ENCODE results near the gene SLC4A2.

The SLC4A2 gene

DNA sequence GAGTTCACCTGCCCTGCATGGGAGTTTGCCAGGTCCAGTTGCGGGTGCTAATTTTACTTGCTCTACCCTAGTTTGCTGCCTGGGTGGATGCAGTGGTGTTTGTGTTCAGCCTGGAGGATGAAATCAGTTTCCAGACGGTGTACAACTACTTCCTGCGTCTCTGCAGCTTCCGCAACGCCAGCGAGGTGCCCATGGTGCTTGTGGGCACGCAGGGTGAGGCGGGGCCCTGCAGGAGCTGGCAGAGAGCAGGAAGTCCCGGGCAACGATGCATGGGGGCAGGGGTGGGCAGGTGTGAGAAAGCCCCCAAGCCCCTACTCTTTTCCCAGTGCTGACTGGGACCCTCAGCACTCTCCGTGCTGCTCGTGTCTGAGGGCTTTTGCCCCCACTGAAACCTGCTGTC lies 58.2 kb downstream of the SLC4A2 start:
- DNase-seq = peak; percentile 28

DNA sequence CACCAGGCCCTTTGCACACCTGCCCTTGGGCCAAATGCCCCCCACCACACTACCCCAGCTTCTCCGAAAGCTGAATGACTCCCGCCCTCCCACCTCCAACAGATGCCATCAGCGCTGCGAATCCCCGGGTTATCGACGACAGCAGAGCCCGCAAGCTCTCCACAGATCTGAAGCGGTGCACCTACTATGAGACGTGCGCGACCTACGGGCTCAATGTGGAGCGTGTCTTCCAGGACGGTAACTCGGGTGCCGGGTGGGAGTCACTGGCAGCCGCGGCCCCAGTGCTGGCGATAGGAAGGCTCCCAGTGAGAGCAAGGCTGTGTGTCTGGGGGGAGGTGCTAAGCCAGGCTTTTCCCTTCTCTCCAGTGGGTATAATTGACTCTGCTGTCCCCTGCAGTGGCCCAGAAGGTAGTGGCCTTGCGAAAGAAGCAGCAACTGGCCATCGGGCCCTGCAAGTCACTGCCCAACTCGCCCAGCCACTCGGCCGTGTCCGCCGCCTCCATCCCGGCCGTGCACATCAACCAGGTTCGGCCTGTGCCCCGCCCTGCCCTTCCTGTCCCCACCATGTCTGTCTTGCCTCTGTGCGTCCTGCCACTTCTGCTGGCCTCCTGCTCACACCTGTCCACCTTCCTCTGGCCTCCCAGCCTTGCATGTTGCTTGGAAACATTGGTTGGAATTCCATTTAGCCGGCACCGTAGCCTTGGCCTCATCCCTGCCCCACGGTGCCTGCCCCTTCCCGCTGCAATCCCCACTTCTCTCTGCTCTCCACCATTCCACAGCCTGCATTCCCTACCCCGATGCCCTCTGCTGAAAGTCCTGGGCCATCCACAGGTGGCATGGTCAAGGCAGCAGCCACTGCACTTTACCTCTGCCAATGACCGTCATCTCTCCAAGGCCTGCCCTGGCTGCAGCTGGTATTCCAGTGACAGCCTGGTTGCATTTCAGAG lies 59.0 kb downstream of the SLC4A2 start:
- no peak for DNase-seq

DNA sequence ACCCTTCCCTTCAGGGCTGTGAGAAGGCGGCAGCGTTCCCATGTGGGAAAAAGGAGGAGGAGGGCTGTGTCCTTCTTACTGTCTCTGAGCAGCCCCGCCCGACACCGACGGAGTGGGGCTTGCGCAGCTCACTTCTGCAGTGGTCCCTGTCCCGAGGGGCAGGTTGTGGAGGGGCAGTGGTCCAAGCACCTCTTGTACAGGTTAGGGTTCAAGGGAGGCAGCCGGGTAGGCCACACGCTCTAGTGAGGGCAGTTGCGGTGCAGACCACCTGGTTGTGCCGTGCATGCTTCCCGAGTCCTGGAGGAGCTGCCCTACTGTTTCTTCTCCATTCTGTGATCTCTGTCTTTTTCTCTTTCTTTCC lies 59.6 kb downstream of the SLC4A2 start:
- no peak for DNase-seq

DNA sequence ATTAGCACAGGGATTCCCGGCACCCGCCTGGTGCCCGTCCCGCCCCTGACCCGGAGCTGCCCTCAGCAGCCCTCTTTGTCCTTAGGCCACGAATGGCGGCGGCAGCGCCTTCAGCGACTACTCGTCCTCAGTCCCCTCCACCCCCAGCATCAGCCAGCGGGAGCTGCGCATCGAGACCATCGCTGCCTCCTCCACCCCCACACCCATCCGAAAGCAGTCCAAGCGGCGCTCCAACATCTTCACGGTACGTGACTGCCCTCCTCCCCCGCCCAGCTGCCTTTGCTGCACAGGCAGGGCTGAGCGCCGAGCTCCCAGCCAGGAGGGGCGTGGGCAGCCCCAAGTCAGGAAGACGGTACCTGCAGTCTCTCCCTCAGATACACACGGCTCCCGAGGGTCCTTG lies 60.5 kb downstream of the SLC4A2 start:
- no peak for DNase-seq

DNA sequence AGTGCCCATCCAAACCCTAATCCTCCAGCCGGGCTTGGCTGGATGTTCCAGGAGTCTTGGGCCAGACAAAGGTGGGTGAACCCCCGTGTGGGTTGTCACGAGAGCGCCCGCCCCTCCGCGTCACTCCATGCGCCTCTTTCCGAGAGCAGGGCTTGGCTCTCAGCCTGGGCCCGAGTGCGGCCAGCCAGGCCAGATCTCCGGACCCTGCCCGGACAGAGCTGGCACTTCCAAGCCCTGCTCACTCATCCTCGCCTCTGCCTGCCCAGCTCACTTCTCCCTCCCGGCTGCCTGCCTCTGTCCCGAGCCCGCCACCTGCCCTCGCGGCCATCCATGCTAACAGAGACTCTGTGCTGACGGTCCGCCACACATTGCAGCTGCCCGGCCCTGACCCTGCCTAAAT lies 61.5 kb downstream of the SLC4A2 start:
- no peak for DNase-seq

DNA sequence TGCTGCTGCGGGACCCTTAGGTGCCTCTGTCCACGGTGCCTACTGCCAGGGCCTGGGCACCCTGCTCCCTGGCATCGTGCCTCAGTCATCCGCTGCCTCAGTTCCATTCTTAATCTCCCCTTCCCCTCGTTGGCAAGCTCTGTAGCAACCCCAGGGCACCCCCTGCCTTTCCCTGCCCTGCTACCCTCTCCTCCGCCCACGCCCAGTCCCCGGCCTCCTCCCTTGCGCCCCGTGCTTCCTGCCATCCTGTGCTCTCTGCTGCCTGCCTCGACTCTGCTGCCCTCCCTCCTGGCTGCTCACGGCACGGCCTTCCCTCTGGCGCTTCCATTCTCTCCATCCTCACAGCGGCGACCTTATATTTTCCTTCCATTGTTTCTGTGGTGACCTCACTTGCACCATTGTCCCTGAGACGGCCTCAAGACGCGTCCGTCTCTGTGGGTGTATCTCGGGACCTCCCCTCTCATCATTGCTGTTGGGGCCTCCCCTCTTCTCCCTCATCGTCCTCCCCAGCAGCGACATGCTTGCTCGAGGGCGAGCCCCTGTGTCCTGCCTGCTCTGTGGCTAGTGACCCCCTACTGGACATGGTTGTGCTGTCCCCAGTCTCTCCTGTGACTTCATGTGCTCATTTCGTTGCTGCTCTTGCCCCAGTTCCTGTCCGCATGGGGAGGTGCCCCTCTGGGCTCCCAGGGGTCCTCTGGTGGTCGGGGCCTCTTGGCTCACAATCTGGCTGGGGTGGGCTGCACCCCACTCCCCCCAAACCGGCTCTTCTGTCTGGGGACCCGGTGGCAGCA lies 62.2 kb downstream of the SLC4A2 start:
- DNase-seq = no peak

DNA sequence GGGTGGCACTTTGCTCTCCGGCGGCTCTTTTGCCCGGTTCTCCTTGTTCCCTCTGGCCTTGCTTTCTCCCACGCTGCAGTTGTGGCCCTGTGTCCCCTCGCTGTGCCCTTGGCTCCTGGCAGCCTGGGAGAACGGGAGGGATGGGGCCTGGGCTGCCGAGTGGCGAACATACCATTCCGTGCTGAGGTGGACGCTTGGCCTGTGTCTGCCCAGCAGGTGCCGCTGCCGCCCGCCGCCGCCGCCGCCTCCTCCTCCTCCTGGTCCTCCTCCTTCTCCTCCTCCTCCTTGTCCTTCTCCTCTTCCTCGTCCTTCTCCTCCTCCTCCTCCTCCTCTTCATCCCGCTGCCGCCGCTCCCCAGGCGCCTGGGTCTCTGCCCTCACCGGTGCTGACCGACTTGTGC lies 62.9 kb downstream of the SLC4A2 start:
- no peak for DNase-seq

DNA sequence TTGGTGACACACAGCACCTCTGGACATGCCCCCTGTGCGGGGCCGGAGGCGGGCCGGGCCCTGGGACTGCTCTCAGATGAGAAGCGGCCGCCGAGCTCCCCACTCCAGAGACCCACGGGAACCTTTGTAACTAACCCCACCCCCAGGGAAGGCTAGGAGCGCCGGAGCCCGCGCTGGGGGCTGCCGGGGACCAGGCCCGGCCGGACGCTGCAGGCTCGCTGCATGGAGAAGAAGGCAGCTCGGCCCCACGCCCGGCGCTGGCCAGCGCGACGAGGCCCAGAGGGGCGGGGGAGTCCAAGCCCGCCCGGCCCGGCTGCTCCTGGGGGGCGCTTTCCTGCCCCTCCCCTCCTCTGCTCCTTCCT lies 63.4 kb downstream of the SLC4A2 start:
- no peak for DNase-seq

DNA sequence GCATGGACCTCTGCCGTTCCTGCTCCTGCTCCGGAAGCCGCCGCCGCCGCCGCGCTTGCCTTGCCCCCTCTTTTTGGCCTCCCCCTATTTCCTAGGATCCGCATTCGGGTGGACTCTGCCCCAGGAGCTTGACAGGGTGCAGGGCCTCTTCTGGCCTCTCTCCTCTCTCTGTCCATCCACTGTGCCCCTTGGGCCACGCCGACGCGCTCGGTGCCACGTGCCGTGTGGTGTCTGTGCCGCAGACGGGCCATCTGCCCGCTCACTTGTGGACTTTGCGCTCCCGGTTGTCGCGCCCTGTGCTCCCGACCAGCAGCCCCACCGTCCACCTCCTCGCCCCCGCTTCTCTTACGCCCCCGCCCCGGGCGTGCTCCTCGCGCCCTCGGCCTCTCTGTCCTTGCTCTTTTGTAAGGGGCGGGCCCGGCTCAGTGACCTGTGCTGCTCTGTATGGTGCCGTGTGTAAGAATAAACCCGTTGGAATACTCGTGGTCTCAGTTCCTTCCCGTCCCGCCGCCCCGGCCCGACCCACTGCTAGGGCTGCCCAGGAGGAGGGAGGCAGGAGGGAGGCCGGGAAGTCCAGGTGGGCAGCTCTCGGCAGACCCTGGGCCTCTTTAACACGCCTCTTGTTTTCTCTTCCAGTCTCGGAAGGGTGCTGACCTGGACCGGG lies 63.9 kb downstream of the SLC4A2 start:
- no peak for DNase-seq

DNA sequence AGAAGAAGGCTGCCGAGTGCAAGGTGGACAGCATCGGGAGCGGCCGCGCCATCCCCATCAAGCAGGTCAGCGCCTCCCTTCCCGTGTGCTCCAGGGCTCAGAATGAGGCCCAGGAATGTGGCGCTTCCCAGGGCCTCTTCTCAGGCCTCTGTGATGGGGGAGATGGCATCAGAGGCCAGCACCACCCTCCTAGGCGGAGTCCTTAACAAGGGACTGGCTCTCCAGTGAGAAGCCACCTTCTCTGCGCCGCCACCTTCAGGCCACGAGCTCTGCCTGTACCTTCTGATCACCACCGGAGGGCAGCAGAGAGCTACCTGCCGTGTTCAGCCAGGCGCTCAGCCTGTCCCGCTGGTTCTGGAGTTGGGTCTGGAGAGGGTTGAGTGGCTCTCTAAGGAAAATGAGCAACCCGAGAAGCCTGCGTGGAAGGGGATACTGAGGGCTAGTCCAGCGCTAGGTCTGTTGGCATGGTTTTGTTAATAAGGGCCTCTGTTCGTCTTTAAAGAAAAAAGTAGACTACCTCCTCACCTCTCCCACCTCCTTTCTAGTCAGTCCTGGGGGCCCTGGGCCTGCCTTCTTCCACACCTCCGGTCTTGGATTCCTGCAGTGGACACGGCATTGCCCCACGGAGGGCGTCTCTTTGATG lies 64.6 kb downstream of the SLC4A2 start:
- DNase-seq = peak; percentile 81

DNA sequence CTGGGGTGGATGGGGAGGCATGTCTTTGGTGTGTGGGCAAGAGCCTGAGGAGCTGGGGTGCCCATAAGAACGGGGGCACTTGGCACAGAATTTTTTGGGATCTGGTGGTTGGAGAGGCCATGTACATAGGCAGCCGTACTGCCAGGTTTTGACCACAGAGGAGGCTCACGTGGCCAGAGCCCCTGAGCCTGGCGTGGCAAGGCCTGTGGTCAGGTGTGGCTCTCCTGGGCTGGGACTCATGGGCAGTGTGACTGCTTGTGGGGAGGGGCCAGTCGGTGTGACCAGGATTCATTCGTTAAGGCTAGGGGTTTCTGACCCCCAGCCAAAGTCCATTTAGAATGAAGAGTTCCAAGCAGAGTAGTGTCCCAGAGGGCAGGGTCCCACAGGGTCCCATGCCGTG lies 65.1 kb downstream of the SLC4A2 start:
- no peak for DNase-seq

DNA sequence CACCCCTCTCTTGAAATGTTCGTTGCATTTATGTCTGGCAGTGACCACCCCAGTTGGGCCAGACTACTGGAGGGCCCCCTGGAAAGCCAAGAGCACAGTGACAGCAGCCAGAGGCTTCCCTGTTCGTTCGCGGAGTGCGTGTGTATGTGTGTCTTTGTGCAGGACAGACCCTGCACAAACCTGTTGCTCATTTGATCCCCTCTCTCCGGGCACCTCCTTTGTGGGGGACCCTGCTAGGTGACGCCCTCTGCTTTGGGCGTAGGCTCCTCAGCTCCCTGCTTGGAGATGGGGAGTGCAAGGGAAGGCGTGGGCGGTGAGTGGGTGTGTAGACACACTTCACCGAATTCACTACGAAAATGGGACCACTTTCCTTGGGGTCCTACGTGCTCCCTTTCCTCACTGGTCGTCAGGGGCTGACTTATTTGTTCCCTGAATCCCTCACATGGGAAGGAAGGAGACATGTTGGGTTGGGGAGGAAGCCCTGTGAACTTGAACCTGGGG lies 65.6 kb downstream of the SLC4A2 start:
- no peak for DNase-seq

DNA sequence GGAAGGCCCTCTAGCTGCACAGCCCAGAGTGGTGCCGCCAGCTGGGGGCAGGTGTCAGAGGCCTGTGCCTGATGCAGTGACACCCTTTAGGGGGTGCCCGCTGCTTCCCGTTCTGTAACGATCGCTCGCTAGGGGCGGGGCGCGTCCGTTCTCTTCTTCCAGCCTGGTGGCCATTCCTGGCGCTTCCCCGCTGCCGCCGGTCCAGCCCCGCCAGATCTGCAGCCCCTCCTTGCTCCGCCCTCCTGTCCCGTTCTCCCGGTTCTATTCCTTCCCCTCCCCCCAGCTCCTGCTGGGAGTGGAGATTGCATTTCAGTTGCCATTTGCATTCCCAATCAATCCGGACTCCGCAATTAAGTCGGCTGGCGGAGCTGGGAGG lies 66.1 kb downstream of the SLC4A2 start:
- no peak for DNase-seq

DNA sequence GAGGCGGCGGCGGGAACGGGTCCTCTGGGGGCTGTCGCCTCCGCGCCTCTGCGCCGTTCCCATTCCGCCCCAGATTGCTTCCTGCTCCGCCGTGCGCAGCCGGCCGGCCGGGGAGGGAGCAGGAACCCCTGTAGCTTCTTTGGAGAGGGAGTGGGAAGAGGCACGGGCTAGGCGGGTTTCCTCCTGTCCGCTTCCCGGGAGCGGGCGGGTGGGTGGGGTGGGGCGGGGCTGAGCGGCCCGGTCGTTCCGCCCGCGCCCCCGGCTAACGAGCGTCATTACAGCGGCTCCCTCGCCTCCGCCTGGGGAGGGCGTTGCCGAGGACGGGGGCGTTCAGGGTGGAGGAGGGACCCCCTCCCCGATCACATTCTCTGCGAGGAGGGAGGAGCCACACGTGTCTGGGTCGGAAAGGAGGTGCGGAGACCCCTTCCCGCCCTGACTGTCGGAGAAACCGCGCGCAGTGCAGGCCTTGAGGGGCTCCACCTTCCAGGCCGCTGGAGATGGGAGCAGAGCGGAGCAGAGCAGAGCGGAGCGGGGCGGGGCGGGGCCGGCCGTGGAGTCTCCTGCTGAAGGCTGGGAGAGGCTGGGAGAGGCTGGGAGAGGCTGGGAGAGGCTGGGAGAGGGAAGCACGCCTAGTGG lies 66.6 kb downstream of the SLC4A2 start:
- DNase-seq = no peak

Data from activated gamma-delta T cell treated with Interleukin-2 at 50 U/mL for 16 hours (primary cell).